ENCODE results near the gene SLC51B. TPM values are rescaled to one million over a fixed set of nuclear protein-coding genes. Genes with fewer than 3 reads are reported as not detected.
"Not testable (repeated sequence)": the region's sequence is repeated elsewhere in the genome, so short reads cannot be mapped to it uniquely, and the experiment has no call there.

SLC51B gene
- total RNA-seq, 4 donors from 2014 or later: not detected

GRCh38 chr15:65006876-65007275 is 38.3 kb upstream of the SLC51B start:
- ATAC-seq (no peak), DNase-seq (no peak)
- no peak for TF ChIP-seq CTCF (IDR thresholded peaks at IDR 0.05 in 4 of 5, conservative IDR thresholded peaks at IDR 0.05 in 1 of 5)
- TF ChIP-seq POLR2A (IDR thresholded peaks at IDR 0.05): no peak
- H3K36me3 ChIP-seq: peaks cover 2 to 45% of the 10 kb centered on the region in 2 donors
- intact Hi-C loops (cut with DNase I; ENCODE audit: low total_unique reads) (no loop called here), in situ Hi-C loops (cut with MboI; ENCODE audit: low sequenced_read_pairs in 4 of 4) (no loop called here)
- no peaks in the 10 kb centered on the region for H3K27me3 ChIP-seq
- H3K27ac ChIP-seq: no peak overlapping the region
- no peaks in the 10 kb centered on the region for H3K4me1 ChIP-seq
- no peaks in the 10 kb centered on the region for H3K9me3 ChIP-seq
- no peak overlapping the region for H3K4me3 ChIP-seq

GRCh38 chr15:65008983-65009382 is 36.2 kb upstream of the SLC51B start:
- no peak overlapping the region for H3K27ac ChIP-seq
- in situ Hi-C loops (cut with MboI; ENCODE audit: low sequenced_read_pairs in 4 of 4): no loop called here
- H3K36me3 ChIP-seq: peaks cover 2 to 41% of the 10 kb centered on the region in 2 donors
- intact Hi-C loops (cut with DNase I; ENCODE audit: low total_unique reads): no loop called here
- no peaks in the 10 kb centered on the region for H3K9me3 ChIP-seq
- no peaks in the 10 kb centered on the region for H3K4me1 ChIP-seq
- no peak for ATAC-seq
- H3K4me3 ChIP-seq: no peak overlapping the region
- no peak for DNase-seq
- TF ChIP-seq POLR2A (IDR thresholded peaks at IDR 0.05) (no peak), CTCF (IDR thresholded peaks at IDR 0.05 in 4 of 5, conservative IDR thresholded peaks at IDR 0.05 in 1 of 5) (no peak)
- H3K27me3 ChIP-seq: no peaks in the 10 kb centered on the region

- H3K4me1 ChIP-seq; DNase-seq; H3K9me3 ChIP-seq; H3K4me3 ChIP-seq; H3K27me3 ChIP-seq; H3K27ac ChIP-seq; in situ Hi-C loops (cut with MboI; ENCODE audit: low sequenced_read_pairs in 4 of 4); intact Hi-C loops (cut with DNase I; ENCODE audit: low total_unique reads); ATAC-seq: not testable (repeated sequence)
- peaks cover 0 to 50% of the 10 kb centered on the region in 2 donors for H3K36me3 ChIP-seq
These were observed 34.0 kb upstream of the SLC51B start for GRCh38 chr15:65011198-65011597.

DNA sequence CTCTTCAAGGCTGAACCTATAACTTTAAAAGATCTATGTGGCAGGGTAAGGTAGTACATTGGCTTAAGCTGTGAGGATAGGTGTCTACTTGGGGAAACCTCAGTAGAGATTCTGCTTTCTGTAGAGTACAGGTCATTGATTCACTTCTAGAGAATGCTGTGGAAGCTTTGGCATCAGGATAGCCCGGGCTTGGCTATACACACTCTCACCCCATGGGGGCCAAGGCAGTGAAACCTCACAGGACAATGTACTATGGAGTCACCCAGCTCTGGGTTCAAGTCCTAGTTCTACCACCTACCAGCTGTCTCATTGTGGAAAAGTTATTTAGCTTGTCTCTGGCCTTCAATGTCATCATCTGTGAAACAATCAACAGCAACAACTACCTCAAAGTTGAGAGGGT is 24.8 kb upstream of the SLC51B start:
- DNase-seq (no peak), ATAC-seq (no peak)
- no peak for TF ChIP-seq POLR2A (IDR thresholded peaks at IDR 0.05)
- TF ChIP-seq CTCF (IDR thresholded peaks at IDR 0.05 in 4 of 5, conservative IDR thresholded peaks at IDR 0.05 in 1 of 5): no peak
- no peaks in the 10 kb centered on the region for H3K9me3 ChIP-seq
- H3K27me3 ChIP-seq: no peaks in the 10 kb centered on the region
- no peak overlapping the region for H3K27ac ChIP-seq
- H3K4me1 ChIP-seq: peaks cover 5 to 13% of the 10 kb centered on the region in 2 donors
- in situ Hi-C loops (cut with MboI; ENCODE audit: low sequenced_read_pairs in 4 of 4) (no loop called here), intact Hi-C loops (cut with DNase I; ENCODE audit: low total_unique reads) (no loop called here)
- peaks cover 0 to 73% of the 10 kb centered on the region in 2 donors for H3K36me3 ChIP-seq
- H3K4me3 ChIP-seq: no peak overlapping the region

DNA sequence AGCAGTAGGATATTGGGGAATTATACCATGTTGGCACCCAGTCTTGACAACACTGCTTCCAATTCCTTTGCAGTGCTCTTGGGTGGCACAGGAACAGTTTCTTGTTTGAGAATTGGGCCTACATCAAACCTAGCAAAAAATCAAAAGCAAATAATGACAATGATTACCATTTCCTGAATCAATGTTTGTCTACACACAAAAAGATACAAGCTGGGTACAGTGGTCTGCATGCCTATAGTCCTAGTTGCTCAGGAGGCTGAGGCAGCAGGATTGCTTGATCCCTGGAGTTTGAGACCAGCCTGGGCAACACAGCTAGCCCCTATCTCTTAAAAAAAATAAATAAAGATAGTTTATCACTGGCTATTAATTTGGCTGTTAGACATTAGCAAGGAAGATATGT is 23.7 kb upstream of the SLC51B start:
- intact Hi-C loops (cut with DNase I; ENCODE audit: low total_unique reads): no loop called here
- no peak for DNase-seq
- in situ Hi-C loops (cut with MboI; ENCODE audit: low sequenced_read_pairs in 4 of 4): no loop called here
- ATAC-seq: no peak
- Histone ChIP-seq H3K4me1 (peaks cover 5 to 13% of the 10 kb centered on the region in 2 donors), H3K9me3 (no peaks in the 10 kb centered on the region), H3K27ac (no peak overlapping the region), H3K27me3 (no peaks in the 10 kb centered on the region), H3K4me3 (no peak overlapping the region), H3K36me3 (peaks cover 0 to 69% of the 10 kb centered on the region in 2 donors)
- TF ChIP-seq POLR2A (IDR thresholded peaks at IDR 0.05): no peak
- no peak for TF ChIP-seq CTCF (IDR thresholded peaks at IDR 0.05 in 4 of 5, conservative IDR thresholded peaks at IDR 0.05 in 1 of 5)
